B cell (primary cell): Measurements from ENCODE around the gene CLEC2A. TPM values are rescaled to one million over a fixed set of nuclear protein-coding genes. Genes with fewer than 3 reads are reported as not detected.

ENCODE experiments used
- ATAC-seq: fragments of 200-7000 bp; cut with Tn5 transposase; one replicate; pipeline ENCODE4 v1.10.0; 2021; ENCODE audit warnings: low read depth, mild to moderate bottlenecking, moderate number of reproducible peaks, moderate library complexity
- CTCF ChIA-PET: fragments of 350-600 bp; sonication (Branson Sonifier 250); formaldehyde crosslinking; loops from one replicate; lab custom pipeline; 2021; ENCODE audit warnings: antibody characterized with exemption, inconsistent platforms; lab: Charles Lee
- POLR2A ChIA-PET: fragments of 350-600 bp; sonication (Branson Sonifier 250); formaldehyde crosslinking; loops from one replicate; lab custom pipeline; 2021; ENCODE audit warnings: antibody characterized with exemption; lab: Charles Lee
- DNase-seq: peaks from one replicate; pipeline ENCODE4 v3.0.0; 2013
- H2AFZ ChIP-seq: 2 replicates; pipeline ENCODE4 v1.6.1; 2012; ENCODE audit warnings: mild to moderate bottlenecking, low read depth, low read length; ENCODE audit not compliant: insufficient read depth, poor library complexity, severe bottlenecking
- H3K27ac ChIP-seq, 2 donors: 1 replicate in 1 of 2; 2 replicates in 1 of 2; pipeline ENCODE4 v1.5.1; 2012 to 2013; ENCODE audit warnings: low read length in 2 of 2, mild to moderate bottlenecking in 2 of 2, moderate library complexity in 1 of 2
- H3K27me3 ChIP-seq, 4 experiments: fragments of 200-600 bp in 1 of 4; sonication (generic) in 1 of 4; replicated peaks in 1 of 4; 1 replicate in 2 of 4; 2 replicates in 2 of 4; pipeline versions ENCODE4 v1.6.1 to v1.7.0; 2013 to 2016; ENCODE audit warnings: low read length in 3 of 4, mild to moderate bottlenecking in 2 of 4, mixed read lengths in 1 of 4, moderate library complexity in 1 of 4; ENCODE audit not compliant: insufficient read depth in 4 of 4, control insufficient read depth in 3 of 4; ENCODE audit errors: control extremely low read depth in 1 of 4
- H3K36me3 ChIP-seq, 2 experiments: replicated peaks in 1 of 2; 1 replicate in 1 of 2; 2 replicates in 1 of 2; pipeline versions ENCODE4 v1.6.1 to v1.7.1; 2013; ENCODE audit warnings: low read length in 1 of 2; ENCODE audit not compliant: insufficient read depth in 2 of 2, control insufficient read depth in 1 of 2; ENCODE audit errors: control extremely low read depth in 1 of 2, extremely low read depth in 1 of 2
- H3K4me1 ChIP-seq, 2 donors: fragments of 200-600 bp in 1 of 2; sonication (generic) in 1 of 2; 1 replicate in 1 of 2; 2 replicates in 1 of 2; pipeline versions ENCODE4 v1.5.1 to v1.6.1; 2013 to 2017; ENCODE audit warnings: low read length in 2 of 2; ENCODE audit not compliant: control insufficient read depth in 2 of 2, insufficient read depth in 2 of 2
- H3K4me2 ChIP-seq: replicated peaks from 2 replicates; pipeline ENCODE3; 2012; ENCODE audit warnings: mild to moderate bottlenecking, low read depth, low read length; ENCODE audit not compliant: poor library complexity, severe bottlenecking
- H3K4me3 ChIP-seq, 5 experiments: fragments of 200-600 bp in 1 of 5; sonication (generic) in 1 of 5; 1 replicate in 3 of 5; 2 replicates in 2 of 5; pipeline versions ENCODE4 v1.5.1 to v1.7.0; 2011 to 2016; ENCODE audit warnings: low read length in 4 of 5, mild to moderate bottlenecking in 4 of 5, low read depth in 2 of 5, control low read depth in 1 of 5, moderate library complexity in 1 of 5; ENCODE audit not compliant: insufficient read depth in 1 of 5; ENCODE audit errors: control extremely low read depth in 1 of 5, extremely low read depth in 1 of 5
- H3K79me2 ChIP-seq: fragments of 200-600 bp; sonication (generic); one replicate; pipeline ENCODE4 v1.6.0; 2016; ENCODE audit warnings: low read length; ENCODE audit not compliant: control insufficient read depth, insufficient read depth
- H3K9ac ChIP-seq: fragments of 200-600 bp; sonication (generic); 2 replicates; pipeline ENCODE4 v1.6.1; 2017; ENCODE audit warnings: mild to moderate bottlenecking, low read length, moderate library complexity
- H3K9me3 ChIP-seq, 3 donors: one replicate each; pipeline versions ENCODE4 v1.6.1 to v1.7.1; 2013; ENCODE audit warnings: low read length in 2 of 3; ENCODE audit not compliant: control insufficient read depth in 2 of 3, insufficient read depth in 1 of 3; ENCODE audit errors: control extremely low read depth in 1 of 3
- H4K20me1 ChIP-seq: 2 replicates; pipeline ENCODE4 v1.6.0; 2012; ENCODE audit warnings: mild to moderate bottlenecking, low read length; ENCODE audit not compliant: insufficient read depth, control insufficient read depth, poor library complexity, severe bottlenecking
- H3K27ac Mint-ChIP-seq: one replicate; pipeline ENCODE4 v1.8.0; 2021; ENCODE audit warnings: mixed read lengths
- H3K27me3 Mint-ChIP-seq: one replicate; pipeline ENCODE4 v1.8.0; 2021; ENCODE audit warnings: mixed read lengths
- H3K4me1 Mint-ChIP-seq: one replicate; pipeline ENCODE4 v1.8.0; 2021; ENCODE audit warnings: mixed read lengths
- H3K4me3 Mint-ChIP-seq: one replicate; pipeline ENCODE4 v1.8.0; 2021; ENCODE audit warnings: mixed read lengths
- H3K9me3 Mint-ChIP-seq: one replicate; pipeline ENCODE4 v1.8.0; 2022; ENCODE audit warnings: mixed read lengths; ENCODE audit not compliant: insufficient read depth
- EZH2 ChIP-seq: IDR thresholded peaks from 2 replicates; pipeline ENCODE4 v1.6.1; 2012; ENCODE audit warnings: borderline replicate concordance, low read depth, mild to moderate bottlenecking, moderate library complexity, low read length; ENCODE audit not compliant: insufficient read depth, poor library complexity, severe bottlenecking
- WGBS: methylation state at CpG from one replicate; pipeline ENCODE4 v1.1.5; 2013; ENCODE audit warnings: missing lambda C conversion rate; ENCODE audit not compliant: insufficient coverage; 5-methylcytosine and 5-hydroxymethylcytosine counted together
- intact Hi-C: fragments of 100-400 bp; cut with micrococcal nuclease; formaldehyde crosslinking; loops from one replicate; pipeline ENCODE4 v1.10.0; 2022
- polyA plus RNA-seq: library from polyadenylated mRNA; depleted of rRNA; stranded (reverse); fragments of >200 nt; gene quantifications from 2 replicates; pipeline ENCODE4 v1.2.3, GENCODE V29; 2012
- total RNA-seq, 2 donors: library from RNA; stranded (reverse); fragments of 120-200 nt in 1 of 2; gene quantifications; 1 replicate in 1 of 2; 2 replicates in 1 of 2; pipeline versions ENCODE4 v1.2.3 to v1.2.4, GENCODE V29; 2013 to 2022
- TF ChIP-seq, protein P1 (sequence below): fragments of 200-600 bp; IDR thresholded peaks from one replicate; pipeline ENCODE4 v1.8.0; 2022; ENCODE audit warnings: antibody characterized with exemption, mild to moderate bottlenecking

CLEC2A gene
- total and polyA plus RNA-seq, 2 donors (not counting 1 experiment from before 2014, with no cell fraction given): not detected

DNA sequence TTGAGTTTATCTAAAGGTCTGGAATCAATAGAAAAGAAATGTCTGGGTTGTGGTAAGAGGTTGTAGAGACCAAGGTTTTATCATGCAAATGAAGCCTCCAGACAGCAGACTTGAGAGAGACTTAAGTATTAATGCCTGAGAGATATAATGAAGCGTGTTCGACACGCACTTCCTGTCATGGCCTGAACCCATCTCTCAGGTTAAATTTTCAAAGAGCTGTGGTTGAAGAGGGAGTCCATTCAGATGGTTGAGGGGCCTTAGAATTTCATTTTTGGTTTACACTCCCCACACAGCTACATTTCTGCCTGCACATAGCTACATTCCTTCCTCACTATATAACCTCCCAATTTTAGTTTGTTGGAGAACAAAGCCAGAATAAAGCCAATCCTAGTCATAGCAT, 28.9 kb upstream of the CLEC2A start:
- no peaks in the 10 kb centered on the region for H3K9me3 ChIP-seq
- Mint-ChIP-seq H3K27ac (no peak overlapping the region), H3K27me3 (no peaks in the 10 kb centered on the region), H3K4me3 (peak overlapping the region; percentile 61), H3K4me1 (peaks cover 35% of the 10 kb centered on the region), H3K9me3 (no peaks in the 10 kb centered on the region)
- no peak overlapping the region for H3K27ac ChIP-seq
- DNase-seq (no peak), ATAC-seq (peak; percentile 24)
- H4K20me1 ChIP-seq: no peaks in the 10 kb centered on the region
- POLR2A ChIA-PET: no interaction called here
- no peaks in the 10 kb centered on the region for H3K27me3 ChIP-seq
- peak overlapping the region; percentile 63 for H3K4me2 ChIP-seq
- H3K4me3 ChIP-seq: peak overlapping the region in 1 of 5 experiments; percentile 17
- H3K4me1 ChIP-seq: peaks cover 29 to 33% of the 10 kb centered on the region in 2 donors
- peak overlapping the region; percentile 44 for H3K9ac ChIP-seq
- H3K36me3 ChIP-seq: no peaks in the 10 kb centered on the region
- CTCF ChIA-PET: no interaction called here
- WGBS: no CpG with 5 or more reads among the region's 3 CpGs
- no peaks in the 10 kb centered on the region for H3K79me2 ChIP-seq
- intact Hi-C loops: no loop called here
- H2AFZ ChIP-seq: peak overlapping the region; percentile 24
- no peak for TF ChIP-seq EZH2
- TF ChIP-seq, protein P1, sequence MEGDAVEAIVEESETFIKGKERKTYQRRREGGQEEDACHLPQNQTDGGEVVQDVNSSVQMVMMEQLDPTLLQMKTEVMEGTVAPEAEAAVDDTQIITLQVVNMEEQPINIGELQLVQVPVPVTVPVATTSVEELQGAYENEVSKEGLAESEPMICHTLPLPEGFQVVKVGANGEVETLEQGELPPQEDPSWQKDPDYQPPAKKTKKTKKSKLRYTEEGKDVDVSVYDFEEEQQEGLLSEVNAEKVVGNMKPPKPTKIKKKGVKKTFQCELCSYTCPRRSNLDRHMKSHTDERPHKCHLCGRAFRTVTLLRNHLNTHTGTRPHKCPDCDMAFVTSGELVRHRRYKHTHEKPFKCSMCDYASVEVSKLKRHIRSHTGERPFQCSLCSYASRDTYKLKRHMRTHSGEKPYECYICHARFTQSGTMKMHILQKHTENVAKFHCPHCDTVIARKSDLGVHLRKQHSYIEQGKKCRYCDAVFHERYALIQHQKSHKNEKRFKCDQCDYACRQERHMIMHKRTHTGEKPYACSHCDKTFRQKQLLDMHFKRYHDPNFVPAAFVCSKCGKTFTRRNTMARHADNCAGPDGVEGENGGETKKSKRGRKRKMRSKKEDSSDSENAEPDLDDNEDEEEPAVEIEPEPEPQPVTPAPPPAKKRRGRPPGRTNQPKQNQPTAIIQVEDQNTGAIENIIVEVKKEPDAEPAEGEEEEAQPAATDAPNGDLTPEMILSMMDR: no peak

DNA sequence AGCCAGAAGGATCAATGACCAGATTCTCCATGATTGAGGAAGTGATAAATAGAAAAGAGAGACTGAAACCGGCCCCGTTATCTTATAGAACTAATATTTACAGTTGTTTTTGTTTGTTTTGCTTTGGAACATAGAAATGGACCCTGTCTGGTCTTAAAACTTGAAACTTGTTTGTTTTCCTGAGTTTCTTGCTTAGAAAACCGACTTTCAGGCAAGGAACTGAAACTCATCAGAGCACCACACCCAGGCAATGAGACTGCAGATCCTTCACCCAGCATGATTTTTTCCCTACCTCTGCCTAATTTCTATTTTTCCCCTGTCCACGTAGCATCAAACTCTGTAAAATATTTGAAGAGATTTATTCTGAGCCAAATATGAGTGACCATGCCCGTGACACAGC, 28.4 kb upstream of the CLEC2A start:
- POLR2A ChIA-PET: no interaction called here
- H3K4me3 ChIP-seq: peak overlapping the region in 1 of 5 experiments; percentile 17
- no peaks in the 10 kb centered on the region for H3K79me2 ChIP-seq
- no CpG with 5 or more reads among the region's 5 CpGs for WGBS
- H3K4me1 ChIP-seq: peaks cover 29 to 33% of the 10 kb centered on the region in 2 donors
- H3K27ac ChIP-seq: peak overlapping the region in 1 of 2 donors; percentile 23
- H4K20me1 ChIP-seq: no peaks in the 10 kb centered on the region
- ATAC-seq (no peak), DNase-seq (peak; percentile 33)
- Mint-ChIP-seq H3K4me1 (peaks cover 35% of the 10 kb centered on the region), H3K27me3 (no peaks in the 10 kb centered on the region), H3K4me3 (peak overlapping the region; percentile 61), H3K9me3 (no peaks in the 10 kb centered on the region), H3K27ac (no peak overlapping the region)
- intact Hi-C loops: no loop called here
- H3K9me3 ChIP-seq: no peaks in the 10 kb centered on the region
- H3K4me2 ChIP-seq: peak overlapping the region; percentile 63
- H3K36me3 ChIP-seq: no peaks in the 10 kb centered on the region
- H3K27me3 ChIP-seq: no peaks in the 10 kb centered on the region
- CTCF ChIA-PET: no interaction called here
- peak overlapping the region; percentile 44 for H3K9ac ChIP-seq
- H2AFZ ChIP-seq: peak overlapping the region; percentile 24
- TF ChIP-seq, protein P1: no peak
